Memory B cell (primary cell): ENCODE results near the gene AGPAT2.

Experiments used
- ATAC-seq: fragments of 150-1000 bp; cut with Tn5 transposase; 2 replicates; pipeline ENCODE4 v1.10.0; 2021; ENCODE audit warnings: low read depth, mild to moderate bottlenecking, moderate library complexity
- DNase-seq, 2 donors: peaks; one replicate each; pipeline ENCODE4 v3.0.0; 2022; ENCODE audit warnings: low spot score in 2 of 2
- H3K27ac Mint-ChIP-seq: one replicate; pipeline ENCODE4 v1.8.0; 2022; ENCODE audit warnings: mild to moderate bottlenecking, moderate library complexity, mixed read lengths
- H3K27me3 Mint-ChIP-seq: one replicate; pipeline ENCODE4 v1.8.0; 2022; ENCODE audit warnings: mixed read lengths
- H3K36me3 Mint-ChIP-seq: one replicate; pipeline ENCODE4 v1.8.0; 2022; ENCODE audit warnings: mild to moderate bottlenecking, mixed read lengths
- H3K4me1 Mint-ChIP-seq: one replicate; pipeline ENCODE4 v1.8.0; 2022; ENCODE audit warnings: mixed read lengths
- H3K4me3 Mint-ChIP-seq: one replicate; pipeline ENCODE4 v1.8.0; 2022; ENCODE audit warnings: mild to moderate bottlenecking, moderate library complexity, mixed read lengths
- H3K9me3 Mint-ChIP-seq: one replicate; pipeline ENCODE4 v1.8.0; 2022; ENCODE audit warnings: mixed read lengths

AGPAT2 gene

GRCh38 chr9:136665704-136666371 lies 21.4 kb downstream of the AGPAT2 start:
- Mint-ChIP-seq H3K9me3 (no peaks in the 10 kb centered on the region), H3K4me3 (no peak overlapping the region), H3K27ac (no peak overlapping the region), H3K4me1 (peaks cover 7% of the 10 kb centered on the region), H3K27me3 (peaks cover 8% of the 10 kb centered on the region), H3K36me3 (no peaks in the 10 kb centered on the region)
- DNase-seq: peak in 1 of 2 donors; percentile 47
- peak; percentile 47 for ATAC-seq

- Mint-ChIP-seq H3K4me1 (peaks cover 7% of the 10 kb centered on the region), H3K27ac (no peak overlapping the region), H3K27me3 (peaks cover 9% of the 10 kb centered on the region), H3K9me3 (no peaks in the 10 kb centered on the region), H3K36me3 (no peaks in the 10 kb centered on the region), H3K4me3 (peak overlapping the region; percentile 85)
- DNase-seq: peak in 1 of 2 donors; percentile 41
- ATAC-seq: peak; percentile 32
Measured at GRCh38 chr9:136665111-136665703, 22.1 kb downstream of the AGPAT2 start.

- peak overlapping the region; percentile 85 for H3K4me3 Mint-ChIP-seq
- ATAC-seq (no peak), DNase-seq (no peak)
- H3K9me3 Mint-ChIP-seq: no peaks in the 10 kb centered on the region
- no peaks in the 10 kb centered on the region for H3K36me3 Mint-ChIP-seq
- H3K27me3 Mint-ChIP-seq: peaks cover 10% of the 10 kb centered on the region
- H3K27ac Mint-ChIP-seq: no peak overlapping the region
- H3K4me1 Mint-ChIP-seq: peaks cover 7% of the 10 kb centered on the region
Measured at GRCh38 chr9:136664000-136664915, 23.0 kb downstream of the AGPAT2 start.

GRCh38 chr9:136662656-136663581 lies 24.3 kb downstream of the AGPAT2 start, which contains the start of gene EGFL7:
EGFL7 (plus strand) TSS chr9:136662916; CDS start chr9:136668283, 5,367 bp downstream.
- ATAC-seq (no peak), DNase-seq (no peak)
- Mint-ChIP-seq H3K27me3 (peaks cover 13% of the 10 kb centered on the region), H3K4me3 (no peak within 1 kb of the TSS), H3K4me1 (peaks cover 10% of the 10 kb centered on the region), H3K36me3 (no peaks in the 10 kb centered on the region), H3K9me3 (no peaks in the 10 kb centered on the region), H3K27ac (no peak within 1 kb of the TSS)

GRCh38 chr9:136662326-136662655 lies 25.0 kb downstream of the AGPAT2 start:
- DNase-seq: no peak
- Mint-ChIP-seq H3K4me3 (no peak overlapping the region), H3K27me3 (peaks cover 16% of the 10 kb centered on the region)

GRCh38 chr9:136661641-136662325 lies 25.5 kb downstream of the AGPAT2 start:
- no peak for ATAC-seq
- H3K4me1 Mint-ChIP-seq: peaks cover 13% of the 10 kb centered on the region
- H3K4me3 Mint-ChIP-seq: no peak overlapping the region
- no peak overlapping the region for H3K27ac Mint-ChIP-seq
- no peak for DNase-seq
- H3K27me3 Mint-ChIP-seq: peaks cover 18% of the 10 kb centered on the region
- H3K36me3 Mint-ChIP-seq: no peaks in the 10 kb centered on the region
- no peaks in the 10 kb centered on the region for H3K9me3 Mint-ChIP-seq

More at GRCh38 chr9:136662326-136662655, 25.0 kb downstream of the AGPAT2 start:
- peaks cover 13% of the 10 kb centered on the region for H3K4me1 Mint-ChIP-seq
- no peak overlapping the region for H3K27ac Mint-ChIP-seq
- ATAC-seq: no peak
- no peaks in the 10 kb centered on the region for H3K36me3 Mint-ChIP-seq
- H3K9me3 Mint-ChIP-seq: no peaks in the 10 kb centered on the region

- Mint-ChIP-seq H3K9me3 (no peaks in the 10 kb centered on the region), H3K36me3 (no peaks in the 10 kb centered on the region), H3K4me3 (no peak overlapping the region), H3K27me3 (peaks cover 18% of the 10 kb centered on the region), H3K4me1 (peaks cover 13% of the 10 kb centered on the region), H3K27ac (no peak overlapping the region)
- ATAC-seq (no peak), DNase-seq (peak in 1 of 2 donors; percentile 33)
Measured at GRCh38 chr9:136660971-136661550, 26.2 kb downstream of the AGPAT2 start.

- no peaks in the 10 kb centered on the region for H3K9me3 Mint-ChIP-seq
- ATAC-seq (no peak), DNase-seq (peak in 1 of 2 donors; percentile 29)
- no peak overlapping the region for H3K27ac Mint-ChIP-seq
- peaks cover 19% of the 10 kb centered on the region for H3K27me3 Mint-ChIP-seq
- H3K4me1 Mint-ChIP-seq: peaks cover 12% of the 10 kb centered on the region
- no peaks in the 10 kb centered on the region for H3K36me3 Mint-ChIP-seq
- no peak overlapping the region for H3K4me3 Mint-ChIP-seq
Measured at GRCh38 chr9:136659861-136660784, 27.1 kb downstream of the AGPAT2 start.

GRCh38 chr9:136658849-136659535 lies 28.3 kb downstream of the AGPAT2 start:
- no peak overlapping the region for H3K27ac Mint-ChIP-seq
- DNase-seq (peak in 1 of 2 donors; percentile 39), ATAC-seq (no peak)
- H3K9me3 Mint-ChIP-seq: no peaks in the 10 kb centered on the region
- H3K4me3 Mint-ChIP-seq: no peak overlapping the region
- H3K4me1 Mint-ChIP-seq: peaks cover 9% of the 10 kb centered on the region
- H3K36me3 Mint-ChIP-seq: no peaks in the 10 kb centered on the region
- H3K27me3 Mint-ChIP-seq: peaks cover 19% of the 10 kb centered on the region

- peaks cover 9% of the 10 kb centered on the region for H3K4me1 Mint-ChIP-seq
- H3K27me3 Mint-ChIP-seq: peaks cover 17% of the 10 kb centered on the region
- DNase-seq (peak in 1 of 2 donors; percentile 32), ATAC-seq (no peak)
- H3K4me3 Mint-ChIP-seq: no peak overlapping the region
- no peaks in the 10 kb centered on the region for H3K9me3 Mint-ChIP-seq
- H3K36me3 Mint-ChIP-seq: no peaks in the 10 kb centered on the region
- peak overlapping the region; percentile 45 for H3K27ac Mint-ChIP-seq
Measured at GRCh38 chr9:136657974-136658848, 29.0 kb downstream of the AGPAT2 start.
